Esophagus squamous epithelium (tissue), 5 donors: ENCODE results near the gene RHOC. TPM values are rescaled to one million over a fixed set of nuclear protein-coding genes. Genes with fewer than 3 reads are reported as not detected.

Experiments
- DNase-seq: peaks from one replicate; lab custom pipeline; 2025; lab: John Stamatoyannopoulos, UW
- H3K27ac ChIP-seq, 4 donors: fragments of 200-600 bp; sonication (generic); one replicate each; pipeline ENCODE4 v1.5.1; 2016 to 2019; ENCODE audit warnings: mild to moderate bottlenecking in 1 of 4
- H3K27me3 ChIP-seq, 4 donors: fragments of 200-600 bp; sonication (generic); 1 replicate in 3 of 4; 2 replicates in 1 of 4; pipeline versions ENCODE4 v1.5.1 to v1.6.0; 2017 to 2021; ENCODE audit warnings: antibody characterized with exemption in 1 of 4
- H3K36me3 ChIP-seq, 3 donors: fragments of 200-600 bp; sonication (generic); one replicate each; pipeline ENCODE4 v1.5.1; 2016 to 2019
- H3K4me1 ChIP-seq, 3 donors: fragments of 200-600 bp; sonication (generic); one replicate each; pipeline ENCODE4 v1.5.1; 2017 to 2019
- H3K4me3 ChIP-seq, 4 donors: fragments of 200-600 bp; sonication (generic); 1 replicate in 3 of 4; 2 replicates in 1 of 4; pipeline ENCODE4 v1.5.1; 2016 to 2019; ENCODE audit warnings: mild to moderate bottlenecking in 2 of 4, moderate library complexity in 1 of 4
- H3K9me3 ChIP-seq, 3 donors: fragments of 200-600 bp; sonication (generic); one replicate each; pipeline ENCODE4 v1.5.1; 2016 to 2019
- POLR2A ChIP-seq, 4 donors: fragments of 450-650 bp; IDR thresholded peaks; one replicate each; pipeline ENCODE4 v1.6.1; 2017; ENCODE audit warnings: antibody characterized with exemption in 4 of 4, mild to moderate bottlenecking in 4 of 4, moderate library complexity in 3 of 4
- WGBS, 2 donors: methylation state at CpG; one replicate each; pipeline ENCODE4 v1.1.5; 2018; 5-methylcytosine and 5-hydroxymethylcytosine counted together
- intact Hi-C: fragments of 100-400 bp; cut with DNase I; formaldehyde crosslinking; loops from one replicate; pipeline ENCODE4 v1.15.0; 2022
- total RNA-seq, 4 donors: library from RNA; depleted of rRNA; stranded (reverse); fragments of >200 nt; gene quantifications; one replicate each; pipeline ENCODE4 v1.1.0, GENCODE V29; 2016
- TF ChIP-seq, protein P1 (sequence below), 6 experiments: fragments of 450-650 bp in 4 of 6; fragments of 200-600 bp in 2 of 6; sonication (generic) in 2 of 6; IDR thresholded peaks; one replicate each; pipeline ENCODE4 v1.5.1; 2016 to 2019; ENCODE audit warnings: antibody characterized with exemption in 6 of 6, mild to moderate bottlenecking in 4 of 6, moderate library complexity in 4 of 6
- donor health status: DM: yes; HTN: yes; CAD: no.

RHOC gene
- total RNA-seq, 4 donors from 2014 or later = 49.9 to 108 (median 78.0) TPM

DNA sequence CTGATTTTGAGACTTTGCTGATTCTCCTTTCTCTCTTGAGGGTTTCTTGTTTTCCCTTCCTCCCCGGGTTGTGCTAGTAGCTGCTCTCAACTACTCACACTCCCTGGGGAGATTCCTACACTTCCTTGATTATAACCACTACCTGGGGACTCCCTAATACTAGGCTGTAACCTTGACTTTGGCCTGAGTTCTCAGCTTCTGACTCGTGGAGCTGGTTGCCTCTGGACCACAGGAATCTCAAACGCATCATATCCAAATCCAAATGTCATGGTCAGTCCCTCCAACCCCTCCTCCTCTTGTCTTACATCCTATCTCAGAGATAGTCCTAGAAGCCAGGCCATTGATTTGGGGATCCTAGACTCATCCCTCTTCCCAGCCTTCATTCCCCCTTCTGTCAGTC lies 20.5 kb downstream of the RHOC start:
- Histone ChIP-seq H3K27me3 (no peaks in the 10 kb centered on the region), H3K27ac (peak overlapping the region in 2 of 4 donors; percentile 41 to 84), H3K4me1 (peaks cover 11 to 34% (median 13%) of the 10 kb centered on the region in 3 donors), H3K36me3 (peaks cover 0 to 25% (median 11%) of the 10 kb centered on the region in 3 donors), H3K9me3 (no peaks in the 10 kb centered on the region), H3K4me3 (no peak overlapping the region)
- no peak for DNase-seq
- TF ChIP-seq, protein P1, sequence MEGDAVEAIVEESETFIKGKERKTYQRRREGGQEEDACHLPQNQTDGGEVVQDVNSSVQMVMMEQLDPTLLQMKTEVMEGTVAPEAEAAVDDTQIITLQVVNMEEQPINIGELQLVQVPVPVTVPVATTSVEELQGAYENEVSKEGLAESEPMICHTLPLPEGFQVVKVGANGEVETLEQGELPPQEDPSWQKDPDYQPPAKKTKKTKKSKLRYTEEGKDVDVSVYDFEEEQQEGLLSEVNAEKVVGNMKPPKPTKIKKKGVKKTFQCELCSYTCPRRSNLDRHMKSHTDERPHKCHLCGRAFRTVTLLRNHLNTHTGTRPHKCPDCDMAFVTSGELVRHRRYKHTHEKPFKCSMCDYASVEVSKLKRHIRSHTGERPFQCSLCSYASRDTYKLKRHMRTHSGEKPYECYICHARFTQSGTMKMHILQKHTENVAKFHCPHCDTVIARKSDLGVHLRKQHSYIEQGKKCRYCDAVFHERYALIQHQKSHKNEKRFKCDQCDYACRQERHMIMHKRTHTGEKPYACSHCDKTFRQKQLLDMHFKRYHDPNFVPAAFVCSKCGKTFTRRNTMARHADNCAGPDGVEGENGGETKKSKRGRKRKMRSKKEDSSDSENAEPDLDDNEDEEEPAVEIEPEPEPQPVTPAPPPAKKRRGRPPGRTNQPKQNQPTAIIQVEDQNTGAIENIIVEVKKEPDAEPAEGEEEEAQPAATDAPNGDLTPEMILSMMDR (IDR thresholded peaks at IDR 0.05) = no peak
- TF ChIP-seq POLR2A (IDR thresholded peaks at IDR 0.05) = no peak
- WGBS, 2 donors = 43 to 51% methylated on average over 3 of the region's 3 CpGs
- intact Hi-C loops = no loop called here

GRCh38 chr1:112685913-112686312 lies 21.0 kb downstream of the RHOC start:
- Histone ChIP-seq H3K4me1 (peaks cover 11 to 34% (median 13%) of the 10 kb centered on the region in 3 donors), H3K9me3 (no peaks in the 10 kb centered on the region), H3K4me3 (no peak overlapping the region), H3K27me3 (no peaks in the 10 kb centered on the region), H3K27ac (no peak overlapping the region), H3K36me3 (peaks cover 0 to 20% (median 8%) of the 10 kb centered on the region in 3 donors)
- 88 to 92% methylated on average over 5 of the region's 5 CpGs for WGBS, 2 donors
- intact Hi-C loops = no loop called here
- no peak for TF ChIP-seq POLR2A (IDR thresholded peaks at IDR 0.05)
- TF ChIP-seq, protein P1 (IDR thresholded peaks at IDR 0.05) = no peak
- DNase-seq = no peak

- DNase-seq = no peak
- Histone ChIP-seq H3K4me1 (peaks cover 8 to 47% (median 17%) of the 10 kb centered on the region in 3 donors), H3K4me3 (no peak overlapping the region), H3K27me3 (no peaks in the 10 kb centered on the region), H3K36me3 (no peaks in the 10 kb centered on the region), H3K9me3 (no peaks in the 10 kb centered on the region), H3K27ac (no peak overlapping the region)
- WGBS, 2 donors = 67 to 81% methylated on average over 3 of the region's 3 CpGs
- intact Hi-C loops = no loop called here
- no peak for TF ChIP-seq POLR2A (IDR thresholded peaks at IDR 0.05)
- TF ChIP-seq, protein P1 (IDR thresholded peaks at IDR 0.05) = no peak
These were observed 28.3 kb downstream of the RHOC start for GRCh38 chr1:112678605-112679004.

DNA sequence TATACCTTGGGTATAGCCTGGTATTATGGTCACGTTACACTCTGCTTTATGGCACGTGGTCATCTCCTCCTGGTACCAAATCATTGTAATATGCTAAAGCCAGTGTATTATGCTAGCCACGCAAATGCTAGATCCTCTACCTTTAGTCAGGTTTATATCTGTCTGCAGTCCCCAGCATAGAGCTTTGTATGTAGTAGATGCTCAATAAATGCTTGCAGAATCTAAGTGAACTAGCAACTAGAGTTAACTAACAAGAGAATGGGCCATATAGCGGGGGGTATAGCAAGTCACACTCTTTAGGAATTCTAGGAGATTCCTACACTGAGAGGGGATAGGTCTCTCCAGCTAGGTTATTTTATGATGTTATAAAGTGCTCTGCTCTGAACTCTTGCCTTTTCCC lies 29.4 kb downstream of the RHOC start:
- Histone ChIP-seq H3K27ac (no peak overlapping the region), H3K4me1 (peaks cover 8 to 56% (median 21%) of the 10 kb centered on the region in 3 donors), H3K4me3 (no peak overlapping the region), H3K9me3 (no peaks in the 10 kb centered on the region), H3K36me3 (peaks cover 0 to 4% (median 0%) of the 10 kb centered on the region in 3 donors), H3K27me3 (no peaks in the 10 kb centered on the region)
- intact Hi-C loops = no loop called here
- DNase-seq = no peak
- 93 to 94% methylated on average over 4 of the region's 4 CpGs for WGBS, 2 donors
- TF ChIP-seq, protein P1 (IDR thresholded peaks at IDR 0.05) = no peak
- no peak for TF ChIP-seq POLR2A (IDR thresholded peaks at IDR 0.05)

DNA sequence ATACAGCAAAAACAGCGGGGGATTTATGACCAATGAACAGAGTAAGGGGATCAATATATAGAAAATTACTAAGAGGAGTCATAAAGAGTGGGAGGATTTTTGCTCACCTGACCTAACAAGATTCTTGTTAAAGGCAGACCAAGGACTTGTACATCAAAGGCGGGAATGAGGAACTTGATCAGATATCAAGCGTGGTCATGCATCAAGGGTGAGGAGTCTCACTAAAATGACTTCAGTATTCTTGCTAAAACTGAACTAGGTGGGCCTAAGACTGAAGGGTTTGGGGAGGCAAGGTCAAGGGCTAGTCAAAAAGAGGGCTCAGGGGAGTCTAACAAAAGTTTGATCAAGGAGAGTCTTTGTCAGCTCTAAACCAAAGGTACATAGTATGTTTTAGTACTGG lies 30.4 kb downstream of the RHOC start:
- TF ChIP-seq, protein P1 (IDR thresholded peaks at IDR 0.05) = no peak
- no peak for TF ChIP-seq POLR2A (IDR thresholded peaks at IDR 0.05)
- Histone ChIP-seq H3K4me1 (peaks cover 8 to 56% (median 21%) of the 10 kb centered on the region in 3 donors), H3K9me3 (no peaks in the 10 kb centered on the region), H3K4me3 (no peak overlapping the region), H3K27ac (no peak overlapping the region), H3K27me3 (no peaks in the 10 kb centered on the region), H3K36me3 (peaks cover 0 to 13% (median 3%) of the 10 kb centered on the region in 3 donors)
- intact Hi-C loops = no loop called here
- DNase-seq = no peak
- 74 to 89% methylated on average over 3 of the region's 3 CpGs for WGBS, 2 donors
